ENCODE data around the gene ATP1A1. TPM values are rescaled to one million over a fixed set of nuclear protein-coding genes. Genes with fewer than 3 reads are reported as not detected.

Gene ATP1A1
- total and polyA plus RNA-seq, 4 experiments from 2014 or later = 46.5 to 256 (median 163) TPM

DNA sequence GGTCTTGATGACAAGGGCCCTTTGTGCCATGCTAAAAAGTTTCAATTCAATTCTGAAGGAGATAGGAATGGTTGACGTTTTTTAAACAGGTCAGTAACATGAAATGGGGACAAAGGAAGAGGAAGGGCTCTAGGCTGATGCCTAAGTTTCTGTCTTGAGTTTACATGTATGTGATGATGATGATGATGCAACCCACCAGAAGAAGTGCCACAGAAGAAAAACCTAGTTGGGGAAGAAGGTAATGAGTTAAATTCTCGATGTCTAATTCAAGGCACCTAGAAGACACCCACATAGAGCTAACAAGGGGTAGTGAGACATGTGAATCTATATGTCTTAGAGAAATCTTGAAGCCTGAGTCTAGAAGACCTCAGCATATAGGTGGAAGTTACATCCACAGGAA lies 44.4 kb upstream of the ATP1A1 start:
- peaks cover 52% of the 10 kb centered on the region for H3K4me1 ChIP-seq (ENCODE audit: insufficient read depth, low read length)
- H3K4me1 Mint-ChIP-seq = peaks cover 36 to 77% (median 55%) of the 10 kb centered on the region in 4 donors
- no peaks in the 10 kb centered on the region for H3K36me3 ChIP-seq (ENCODE audit: insufficient read depth, low read length)
- H3K27me3 Mint-ChIP-seq = no peaks in the 10 kb centered on the region
- H3K9me3 Mint-ChIP-seq = peaks cover 0 to 2% (median 0%) of the 10 kb centered on the region in 8 donors
- no peak overlapping the region for H3K4me3 Mint-ChIP-seq
- intact Hi-C loops (cut with micrococcal nuclease) = loop anchor here (5.0 kb wide), 1 partner anchor 96 kb away; no protein-coding TSS in a partner anchor
- H3K27me3 ChIP-seq (ENCODE audit: insufficient read depth, low read length) = no peaks in the 10 kb centered on the region
- no peak overlapping the region for H3K4me3 ChIP-seq (ENCODE audit: low read length in 2 of 2)
- no peaks in the 10 kb centered on the region for H3K36me3 Mint-ChIP-seq
- ChIA-PET POLR2A (ENCODE audit: partially characterized antibody) (interaction anchor here (1.2 to 1.3 kb wide), 2 partner anchors 16 to 54 kb away, joined by 3 read pairs; no protein-coding TSS in a partner anchor), CTCF (ENCODE audit: partially characterized antibody) (interaction anchor here (0.8 to 1.0 kb wide), 2 partner anchors 95 to 189 kb away, joined by 3 to 5 read pairs; no protein-coding TSS in a partner anchor)
- no peak overlapping the region for H3K27ac ChIP-seq (ENCODE audit: low read depth, low read length)
- no peak for DNase-seq
- peak overlapping the region in 1 of 7 donors; percentile 34 for H3K27ac Mint-ChIP-seq
- H3K9me3 ChIP-seq (ENCODE audit: control insufficient read depth in 1 of 2, low read length in 2 of 2) = no peaks in the 10 kb centered on the region

DNA sequence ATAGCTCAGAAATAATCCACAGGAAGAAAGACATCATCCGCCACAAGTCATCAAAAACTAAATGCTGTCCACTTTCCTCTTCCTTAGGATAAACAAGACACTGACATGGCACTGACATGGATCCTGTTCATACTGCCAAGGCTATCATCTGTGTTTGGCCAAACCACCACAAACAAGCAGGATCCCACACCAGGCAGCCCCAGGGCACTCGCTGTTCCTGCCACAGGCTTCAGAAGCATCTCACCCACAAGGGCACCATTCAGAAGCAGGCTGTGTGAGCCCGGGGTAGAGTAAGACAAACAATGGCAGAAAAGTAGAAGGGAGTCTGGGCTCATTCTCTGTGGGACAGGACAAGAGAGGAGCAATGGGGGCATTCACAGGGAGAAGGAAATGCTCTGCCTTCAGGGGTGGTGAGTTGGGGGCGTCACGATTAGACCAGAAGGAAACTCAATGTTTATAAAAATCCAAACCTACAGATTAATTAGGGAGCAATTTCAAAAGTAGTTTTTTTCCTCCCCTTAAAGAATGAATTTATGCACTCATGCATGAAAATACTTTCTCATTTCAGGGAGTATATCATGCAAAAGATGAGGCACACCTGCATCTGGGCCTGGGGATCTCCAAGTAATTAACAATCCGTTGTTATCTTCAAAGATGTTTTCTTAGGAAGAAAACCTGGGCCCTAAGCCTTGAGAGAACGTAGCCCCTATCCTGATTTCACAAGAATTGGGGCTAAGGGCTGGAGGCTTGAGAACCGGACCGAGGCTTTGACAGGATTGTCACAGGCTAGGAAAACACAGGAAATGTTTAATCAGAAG lies 43.3 kb upstream of the ATP1A1 start:
- H3K36me3 Mint-ChIP-seq = no peaks in the 10 kb centered on the region
- Histone ChIP-seq H3K36me3 (ENCODE audit: insufficient read depth, low read length) (no peaks in the 10 kb centered on the region), H3K27me3 (ENCODE audit: insufficient read depth, low read length) (no peaks in the 10 kb centered on the region), H3K9me3 (ENCODE audit: control insufficient read depth in 1 of 2, low read length in 2 of 2) (no peaks in the 10 kb centered on the region), H3K4me3 (ENCODE audit: low read length in 2 of 2) (no peak overlapping the region), H3K27ac (ENCODE audit: low read depth, low read length) (no peak overlapping the region), H3K4me1 (ENCODE audit: insufficient read depth, low read length) (peaks cover 43% of the 10 kb centered on the region)
- intact Hi-C loops (cut with micrococcal nuclease) = loop anchor here (5.0 kb wide), 1 partner anchor 97 kb away; no protein-coding TSS in a partner anchor
- CTCF ChIA-PET (ENCODE audit: partially characterized antibody) = no interaction called here
- H3K4me3 Mint-ChIP-seq = peak overlapping the region in 2 of 8 donors; percentile 12 to 27
- H3K27me3 Mint-ChIP-seq = no peaks in the 10 kb centered on the region
- POLR2A ChIA-PET (ENCODE audit: partially characterized antibody) = no interaction called here
- H3K4me1 Mint-ChIP-seq = peaks cover 34 to 72% (median 53%) of the 10 kb centered on the region in 4 donors
- no peak for DNase-seq
- H3K27ac Mint-ChIP-seq = peak overlapping the region in 4 of 7 donors; percentile 2 to 68 (median 18)
- H3K9me3 Mint-ChIP-seq = peaks cover 0 to 2% (median 0%) of the 10 kb centered on the region in 8 donors

DNA sequence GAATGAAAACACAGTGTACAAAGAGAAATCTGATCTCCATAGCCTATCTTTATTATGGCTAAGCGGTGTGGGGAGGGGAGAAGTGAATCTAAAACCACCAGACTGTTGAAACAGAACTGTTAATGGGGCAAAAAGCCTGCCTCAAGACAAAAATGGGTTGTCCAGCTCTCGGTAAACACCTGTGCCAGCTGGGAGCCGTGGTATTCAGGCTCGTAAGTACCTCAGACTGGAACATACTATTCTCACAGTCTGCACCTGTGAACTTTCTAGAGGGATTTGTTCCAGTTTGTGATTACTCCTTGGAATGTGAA lies 42.7 kb upstream of the ATP1A1 start:
- Mint-ChIP-seq H3K27ac (peak overlapping the region in 2 of 7 donors; percentile 2 to 68), H3K36me3 (no peaks in the 10 kb centered on the region), H3K9me3 (peaks cover 0 to 2% (median 0%) of the 10 kb centered on the region in 8 donors), H3K4me3 (peak overlapping the region in 1 of 8 donors; percentile 12), H3K27me3 (no peaks in the 10 kb centered on the region), H3K4me1 (peaks cover 34 to 67% (median 49%) of the 10 kb centered on the region in 4 donors)
- Histone ChIP-seq H3K4me3 (ENCODE audit: low read length in 2 of 2) (no peak overlapping the region), H3K27ac (ENCODE audit: low read depth, low read length) (no peak overlapping the region), H3K9me3 (ENCODE audit: control insufficient read depth in 1 of 2, low read length in 2 of 2) (no peaks in the 10 kb centered on the region), H3K36me3 (ENCODE audit: insufficient read depth, low read length) (no peaks in the 10 kb centered on the region), H3K4me1 (ENCODE audit: insufficient read depth, low read length) (peaks cover 37% of the 10 kb centered on the region), H3K27me3 (ENCODE audit: insufficient read depth, low read length) (no peaks in the 10 kb centered on the region)
- ChIA-PET POLR2A (ENCODE audit: partially characterized antibody) (interaction anchor here (0.7 kb wide), 1 partner anchor 9 kb away, joined by 3 read pairs; no protein-coding TSS in a partner anchor), CTCF (ENCODE audit: partially characterized antibody) (interaction anchor here (1.5 kb wide), 1 partner anchor 191 kb away, joined by 4 read pairs; no protein-coding TSS in a partner anchor)
- DNase-seq = no peak
- intact Hi-C loops (cut with micrococcal nuclease) = no loop called here

DNA sequence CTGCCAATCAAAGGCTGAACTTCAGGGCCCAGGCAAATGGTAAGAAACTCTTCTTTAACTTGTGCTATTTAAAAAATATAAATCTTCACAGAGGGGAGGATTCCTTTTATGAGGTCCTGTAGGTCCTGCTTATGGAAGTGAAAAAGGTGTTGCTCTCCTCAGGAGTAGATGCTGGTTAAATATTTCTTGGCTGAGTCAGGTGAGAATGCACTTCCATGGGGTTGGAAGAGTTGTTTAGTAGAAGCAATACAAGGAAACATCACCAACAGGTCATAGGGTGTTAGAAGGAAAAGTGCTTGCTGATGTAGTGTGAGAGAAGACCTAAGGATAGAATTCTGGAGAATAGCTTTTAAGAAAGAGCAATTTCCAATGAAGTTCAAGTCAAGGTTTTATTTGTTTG lies 42.2 kb upstream of the ATP1A1 start:
- no peaks in the 10 kb centered on the region for H3K9me3 ChIP-seq (ENCODE audit: control insufficient read depth in 1 of 2, low read length in 2 of 2)
- peak overlapping the region in 1 of 7 donors; percentile 63 for H3K27ac Mint-ChIP-seq
- no peaks in the 10 kb centered on the region for H3K36me3 ChIP-seq (ENCODE audit: insufficient read depth, low read length)
- H3K4me1 Mint-ChIP-seq = peaks cover 30 to 61% (median 44%) of the 10 kb centered on the region in 4 donors
- H3K4me3 ChIP-seq (ENCODE audit: low read length in 2 of 2) = no peak overlapping the region
- intact Hi-C loops (cut with micrococcal nuclease) = no loop called here
- no peak for DNase-seq
- ChIA-PET POLR2A (ENCODE audit: partially characterized antibody) (interaction anchor here (0.7 to 1.1 kb wide), 2 partner anchors 9 to 13 kb away, joined by 3 to 4 read pairs; no protein-coding TSS in a partner anchor), CTCF (ENCODE audit: partially characterized antibody) (interaction anchor here (0.8 to 1.5 kb wide), 2 partner anchors 13 to 192 kb away, joined by 3 to 4 read pairs; no protein-coding TSS in a partner anchor)
- H3K27me3 Mint-ChIP-seq = no peaks in the 10 kb centered on the region
- H3K9me3 Mint-ChIP-seq = peaks cover 0 to 2% (median 0%) of the 10 kb centered on the region in 8 donors
- no peak overlapping the region for H3K27ac ChIP-seq (ENCODE audit: low read depth, low read length)
- peaks cover 32% of the 10 kb centered on the region for H3K4me1 ChIP-seq (ENCODE audit: insufficient read depth, low read length)
- no peaks in the 10 kb centered on the region for H3K36me3 Mint-ChIP-seq
- no peak overlapping the region for H3K4me3 Mint-ChIP-seq
- H3K27me3 ChIP-seq (ENCODE audit: insufficient read depth, low read length) = no peaks in the 10 kb centered on the region

DNA sequence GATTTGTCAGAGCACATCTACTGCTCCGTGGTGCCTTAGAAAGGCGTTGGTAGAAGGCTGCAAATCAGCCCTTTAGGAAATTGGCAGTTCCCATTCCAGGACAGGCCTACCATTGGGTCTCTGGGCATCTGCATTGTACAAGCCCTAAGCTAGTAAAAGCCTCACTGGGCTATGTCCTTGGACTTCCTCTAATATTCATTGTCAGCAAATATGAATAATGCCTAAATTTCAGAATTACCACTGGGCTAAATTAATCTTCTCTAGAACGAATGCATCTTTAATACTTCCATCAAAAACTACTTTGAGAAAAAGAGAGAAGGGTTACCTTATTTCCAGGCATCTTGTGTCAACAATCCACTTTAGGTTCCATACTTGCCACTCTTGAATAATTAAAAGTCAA lies 41.5 kb upstream of the ATP1A1 start:
- Mint-ChIP-seq H3K27me3 (no peaks in the 10 kb centered on the region), H3K4me3 (no peak overlapping the region), H3K27ac (no peak overlapping the region), H3K9me3 (peaks cover 0 to 2% (median 0%) of the 10 kb centered on the region in 8 donors), H3K36me3 (no peaks in the 10 kb centered on the region), H3K4me1 (peaks cover 24 to 55% (median 37%) of the 10 kb centered on the region in 4 donors)
- H3K9me3 ChIP-seq (ENCODE audit: control insufficient read depth in 1 of 2, low read length in 2 of 2) = no peaks in the 10 kb centered on the region
- peaks cover 25% of the 10 kb centered on the region for H3K4me1 ChIP-seq (ENCODE audit: insufficient read depth, low read length)
- POLR2A ChIA-PET (ENCODE audit: partially characterized antibody) = interaction anchor here (1.1 kb wide), 1 partner anchor 12 kb away, joined by 4 read pairs; no protein-coding TSS in a partner anchor
- CTCF ChIA-PET (ENCODE audit: partially characterized antibody) = interaction anchor here (0.8 to 1.5 kb wide), 2 partner anchors 14 to 192 kb away, joined by 3 to 4 read pairs; no protein-coding TSS in a partner anchor
- H3K27me3 ChIP-seq (ENCODE audit: insufficient read depth, low read length) = no peaks in the 10 kb centered on the region
- no peak overlapping the region for H3K4me3 ChIP-seq (ENCODE audit: low read length in 2 of 2)
- no peak for DNase-seq
- no peak overlapping the region for H3K27ac ChIP-seq (ENCODE audit: low read depth, low read length)
- intact Hi-C loops (cut with micrococcal nuclease) = no loop called here
- no peaks in the 10 kb centered on the region for H3K36me3 ChIP-seq (ENCODE audit: insufficient read depth, low read length)

DNA sequence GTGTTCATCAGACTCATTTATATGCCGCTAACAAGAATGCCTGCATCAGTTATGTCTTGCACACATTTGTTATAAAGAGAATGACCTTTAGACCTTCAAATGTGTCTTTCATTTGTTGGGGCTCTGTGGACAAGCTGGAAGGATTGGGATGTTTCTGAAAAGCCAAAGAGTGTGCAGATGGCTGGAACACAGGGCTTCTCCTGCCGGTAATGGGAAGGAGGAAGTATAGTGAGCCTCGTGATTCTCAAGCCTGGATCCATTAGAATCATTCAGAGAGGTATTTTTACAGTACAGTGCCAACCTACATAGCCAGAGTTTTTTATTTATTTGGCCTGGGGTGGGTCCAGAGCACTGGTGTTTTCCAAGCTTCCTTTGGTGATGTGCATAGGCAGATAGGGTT lies 40.6 kb upstream of the ATP1A1 start:
- H3K4me1 Mint-ChIP-seq = peaks cover 22 to 45% (median 31%) of the 10 kb centered on the region in 4 donors
- no peak overlapping the region for H3K4me3 Mint-ChIP-seq
- CTCF ChIA-PET (ENCODE audit: partially characterized antibody) = no interaction called here
- H3K36me3 ChIP-seq (ENCODE audit: insufficient read depth, low read length) = no peaks in the 10 kb centered on the region
- H3K9me3 Mint-ChIP-seq = peaks cover 0 to 2% (median 0%) of the 10 kb centered on the region in 8 donors
- H3K9me3 ChIP-seq (ENCODE audit: control insufficient read depth in 1 of 2, low read length in 2 of 2) = no peaks in the 10 kb centered on the region
- H3K27ac Mint-ChIP-seq = no peak overlapping the region
- no peak overlapping the region for H3K27ac ChIP-seq (ENCODE audit: low read depth, low read length)
- intact Hi-C loops (cut with micrococcal nuclease) = no loop called here
- peaks cover 16% of the 10 kb centered on the region for H3K4me1 ChIP-seq (ENCODE audit: insufficient read depth, low read length)
- no peak for DNase-seq
- POLR2A ChIA-PET (ENCODE audit: partially characterized antibody) = no interaction called here
- H3K36me3 Mint-ChIP-seq = no peaks in the 10 kb centered on the region
- H3K27me3 ChIP-seq (ENCODE audit: insufficient read depth, low read length) = no peaks in the 10 kb centered on the region
- H3K27me3 Mint-ChIP-seq = no peaks in the 10 kb centered on the region
- H3K4me3 ChIP-seq (ENCODE audit: low read length in 2 of 2) = no peak overlapping the region

Data from CD4-positive, alpha-beta memory T cell (primary cell).